HG03064 (cell line): ENCODE measurements around the gene KCNQ4.

Experiments
- ATAC-seq: cut with Tn5 transposase; IDR thresholded peaks from one replicate; pipeline ENCODE4 v1.9.1; 2021; ENCODE audit warnings: low read depth; ENCODE audit not compliant: unreplicated experiment

Gene KCNQ4

GRCh38 chr1:40838045-40838979 lies 54.7 kb downstream of the KCNQ4 start:
- no peak for ATAC-seq

GRCh38 chr1:40838980-40839942 lies 55.7 kb downstream of the KCNQ4 start:
- ATAC-seq: no peak

- ATAC-seq: no peak
Measured at GRCh38 chr1:40839943-40840335, 56.4 kb downstream of the KCNQ4 start.

GRCh38 chr1:40840526-40841323 lies 57.1 kb downstream of the KCNQ4 start:
- no peak for ATAC-seq

- ATAC-seq: no peak
Measured at GRCh38 chr1:40841602-40842001, 58.0 kb downstream of the KCNQ4 start.

- ATAC-seq: no peak
Measured at GRCh38 chr1:40842207-40842606, 58.6 kb downstream of the KCNQ4 start.

- no peak for ATAC-seq
Measured at GRCh38 chr1:40842691-40843090, 59.1 kb downstream of the KCNQ4 start.

GRCh38 chr1:40844079-40844478 lies 60.5 kb downstream of the KCNQ4 start:
- ATAC-seq: no peak

- ATAC-seq: no peak
Measured at GRCh38 chr1:40844887-40845878, 61.6 kb downstream of the KCNQ4 start.

- ATAC-seq: no peak
Measured at GRCh38 chr1:40845895-40846294, 62.3 kb downstream of the KCNQ4 start.

GRCh38 chr1:40847023-40847745 lies 63.6 kb downstream of the KCNQ4 start:
- ATAC-seq: no peak

- no peak for ATAC-seq
Measured at GRCh38 chr1:40848530-40849189, 65.1 kb downstream of the KCNQ4 start.

- no peak for ATAC-seq
Measured at GRCh38 chr1:40849801-40850592, 66.4 kb downstream of the KCNQ4 start.

- no peak for ATAC-seq
Measured at GRCh38 chr1:40851643-40852042, 68.1 kb downstream of the KCNQ4 start.

GRCh38 chr1:40853113-40853884 lies 69.7 kb downstream of the KCNQ4 start:
- no peak for ATAC-seq

- ATAC-seq: no peak
Measured at GRCh38 chr1:40853885-40854170, 70.2 kb downstream of the KCNQ4 start.

- ATAC-seq: no peak
Measured at GRCh38 chr1:40855513-40855912, 71.9 kb downstream of the KCNQ4 start.
